AG09309 (cell line): Measurements from ENCODE around the gene RARRES1.

Experiments used
- DNase-seq: peaks from one replicate; pipeline ENCODE4 v3.0.0-alpha.2; 2010; ENCODE audit warnings: low read depth
- H3K4me3 ChIP-seq: 2 replicates; pipeline ENCODE4 v1.5.1; 2011; ENCODE audit warnings: mild to moderate bottlenecking, low read depth, low read length, moderate library complexity; ENCODE audit not compliant: control insufficient read depth
- CTCF ChIP-seq: IDR thresholded peaks from 2 replicates; pipeline ENCODE4 v1.5.1; 2011; ENCODE audit warnings: mild to moderate bottlenecking, low read depth, low read length, inconsistent platforms; ENCODE audit not compliant: insufficient read depth, control insufficient read depth; ENCODE audit errors: missing control alignments

Gene RARRES1

DNA sequence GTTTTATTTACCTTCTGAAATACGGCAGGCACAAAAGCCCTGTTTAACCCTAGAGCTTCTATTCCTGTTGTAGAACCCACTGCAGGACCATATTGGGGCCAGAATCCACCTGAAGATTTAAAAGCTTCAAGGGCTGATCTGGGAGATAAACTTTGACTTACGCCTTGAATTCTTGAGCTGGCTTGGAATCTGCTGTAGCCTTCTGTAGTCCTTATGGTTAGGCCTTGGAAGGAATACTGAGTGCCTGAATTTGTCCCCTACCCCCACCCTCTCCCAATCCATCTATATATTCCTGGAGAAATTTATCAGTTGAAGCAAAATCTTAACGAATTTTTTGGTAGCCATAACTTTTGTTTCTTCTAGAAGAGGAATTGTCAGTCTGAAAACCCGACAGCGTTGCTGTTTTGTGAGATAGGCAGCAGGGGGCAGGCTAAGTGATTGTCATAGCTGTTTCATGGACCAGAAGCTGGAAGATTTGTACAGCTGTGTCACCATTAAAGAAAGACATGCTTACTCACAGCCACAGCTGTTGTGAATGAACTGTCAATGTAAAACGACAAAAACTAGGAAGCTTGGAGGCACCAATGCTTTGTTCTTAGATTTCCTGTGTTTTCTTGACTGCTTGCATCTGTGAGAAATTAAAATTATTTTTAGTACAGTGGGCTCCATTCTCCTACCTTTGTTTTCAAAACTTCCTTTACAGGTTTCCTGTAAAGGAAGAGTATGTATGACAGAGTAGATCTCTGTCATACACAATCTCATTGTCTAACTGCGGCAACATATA, 72.6 kb downstream of the RARRES1 start:
- DNase-seq = peak; percentile 46
- TF ChIP-seq CTCF = peak; percentile 77
- H3K4me3 ChIP-seq = no peak overlapping the region

DNA sequence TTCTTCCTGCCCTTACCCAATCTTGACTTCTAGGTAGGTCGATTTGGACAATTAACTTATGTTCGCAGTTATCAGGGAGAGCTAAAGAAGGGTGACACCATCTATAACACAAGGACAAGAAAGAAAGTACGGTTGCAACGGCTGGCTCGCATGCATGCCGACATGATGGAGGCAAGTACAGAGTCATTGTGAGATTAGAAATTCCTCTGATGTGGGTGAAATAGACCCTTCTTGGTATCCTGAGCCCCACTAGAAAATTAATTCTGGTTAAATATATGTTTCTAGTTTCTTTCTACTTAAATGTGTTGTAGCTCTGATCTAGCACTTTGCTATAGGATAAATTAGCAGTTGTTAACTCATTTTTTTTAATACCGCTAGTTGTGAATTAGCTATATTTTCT, 73.4 kb downstream of the RARRES1 start:
- TF ChIP-seq CTCF = no peak

GRCh38 chr3:158652463-158652862, 79.8 kb downstream of the RARRES1 start:
- no peak for TF ChIP-seq CTCF
- DNase-seq = no peak
- H3K4me3 ChIP-seq = no peak overlapping the region

More for the DNA sequence above, 73.4 kb downstream of the RARRES1 start:
- H3K4me3 ChIP-seq = no peak overlapping the region
- DNase-seq = no peak

GRCh38 chr3:158651192-158651591, 81.1 kb downstream of the RARRES1 start:
- DNase-seq = no peak
- no peak overlapping the region for H3K4me3 ChIP-seq
- no peak for TF ChIP-seq CTCF

GRCh38 chr3:158649791-158650190, 82.5 kb downstream of the RARRES1 start:
- no peak for DNase-seq
- H3K4me3 ChIP-seq = no peak overlapping the region
- no peak for TF ChIP-seq CTCF
